ENCODE measurements around the gene EREG. TPM values are rescaled to one million over a fixed set of nuclear protein-coding genes. Genes with fewer than 3 reads are reported as not detected.

The EREG gene
- total RNA-seq, 3 donors from 2014 or later, result 1.5 to 8.8 (median 2.3) TPM

DNA sequence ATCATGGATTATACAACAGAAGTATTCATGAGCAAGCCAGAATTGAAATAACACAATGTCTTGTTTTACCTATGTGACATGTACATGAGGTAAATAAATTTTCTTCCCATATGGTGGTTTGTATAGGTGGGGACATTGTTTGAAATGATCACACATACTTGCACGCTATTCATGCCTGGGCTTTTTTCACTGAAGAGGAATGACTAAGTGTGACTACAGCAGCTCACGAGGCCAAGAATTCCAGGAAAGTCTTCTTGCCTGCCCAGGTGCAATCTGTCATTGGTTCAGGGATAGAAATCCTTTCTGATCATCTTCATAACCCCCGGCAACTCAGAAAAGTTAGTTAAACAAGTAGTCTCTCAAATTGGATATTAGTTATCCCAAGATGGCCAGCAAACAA lies 43.7 kb downstream of the EREG start:
- DNase-seq (no peak), ATAC-seq (no peak)
- TF ChIP-seq, protein P1, sequence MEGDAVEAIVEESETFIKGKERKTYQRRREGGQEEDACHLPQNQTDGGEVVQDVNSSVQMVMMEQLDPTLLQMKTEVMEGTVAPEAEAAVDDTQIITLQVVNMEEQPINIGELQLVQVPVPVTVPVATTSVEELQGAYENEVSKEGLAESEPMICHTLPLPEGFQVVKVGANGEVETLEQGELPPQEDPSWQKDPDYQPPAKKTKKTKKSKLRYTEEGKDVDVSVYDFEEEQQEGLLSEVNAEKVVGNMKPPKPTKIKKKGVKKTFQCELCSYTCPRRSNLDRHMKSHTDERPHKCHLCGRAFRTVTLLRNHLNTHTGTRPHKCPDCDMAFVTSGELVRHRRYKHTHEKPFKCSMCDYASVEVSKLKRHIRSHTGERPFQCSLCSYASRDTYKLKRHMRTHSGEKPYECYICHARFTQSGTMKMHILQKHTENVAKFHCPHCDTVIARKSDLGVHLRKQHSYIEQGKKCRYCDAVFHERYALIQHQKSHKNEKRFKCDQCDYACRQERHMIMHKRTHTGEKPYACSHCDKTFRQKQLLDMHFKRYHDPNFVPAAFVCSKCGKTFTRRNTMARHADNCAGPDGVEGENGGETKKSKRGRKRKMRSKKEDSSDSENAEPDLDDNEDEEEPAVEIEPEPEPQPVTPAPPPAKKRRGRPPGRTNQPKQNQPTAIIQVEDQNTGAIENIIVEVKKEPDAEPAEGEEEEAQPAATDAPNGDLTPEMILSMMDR (IDR thresholded peaks at IDR 0.05), result no peak
- no peaks in the 10 kb centered on the region for H3K4me1 ChIP-seq (ENCODE audit: low read depth)
- no peaks in the 10 kb centered on the region for H3K36me3 ChIP-seq (ENCODE audit: low read depth)
- intact Hi-C loops (cut with DNase I, micrococcal nuclease), result no loop called here
- no peak overlapping the region for H3K4me3 ChIP-seq
- no peaks in the 10 kb centered on the region for H3K9me3 ChIP-seq

DNA sequence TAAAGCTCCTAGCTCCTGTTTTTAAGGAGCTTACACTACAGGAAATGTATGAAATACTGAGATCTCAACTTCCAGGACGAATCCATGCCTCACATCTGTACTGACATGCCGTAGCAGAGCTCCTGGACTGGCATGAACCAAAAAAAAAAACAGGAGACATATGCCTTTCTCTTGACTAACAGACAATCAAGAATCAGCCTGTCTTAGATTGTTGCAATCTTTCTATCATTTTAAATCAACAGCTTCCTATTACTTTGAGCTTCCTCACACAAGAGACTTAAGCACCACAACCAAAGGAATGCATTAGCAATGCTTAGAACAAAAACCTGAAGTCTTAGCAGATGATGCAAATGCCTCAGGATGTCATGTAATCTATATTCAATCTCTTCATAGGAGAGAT lies 45.3 kb downstream of the EREG start:
- intact Hi-C loops (cut with DNase I, micrococcal nuclease), result no loop called here
- H3K36me3 ChIP-seq (ENCODE audit: low read depth), result no peaks in the 10 kb centered on the region
- TF ChIP-seq, protein P1 (IDR thresholded peaks at IDR 0.05), result no peak
- DNase-seq, result no peak
- H3K9me3 ChIP-seq, result no peaks in the 10 kb centered on the region
- ATAC-seq, result no peak
- no peaks in the 10 kb centered on the region for H3K4me1 ChIP-seq (ENCODE audit: low read depth)
- H3K4me3 ChIP-seq, result no peak overlapping the region

DNA sequence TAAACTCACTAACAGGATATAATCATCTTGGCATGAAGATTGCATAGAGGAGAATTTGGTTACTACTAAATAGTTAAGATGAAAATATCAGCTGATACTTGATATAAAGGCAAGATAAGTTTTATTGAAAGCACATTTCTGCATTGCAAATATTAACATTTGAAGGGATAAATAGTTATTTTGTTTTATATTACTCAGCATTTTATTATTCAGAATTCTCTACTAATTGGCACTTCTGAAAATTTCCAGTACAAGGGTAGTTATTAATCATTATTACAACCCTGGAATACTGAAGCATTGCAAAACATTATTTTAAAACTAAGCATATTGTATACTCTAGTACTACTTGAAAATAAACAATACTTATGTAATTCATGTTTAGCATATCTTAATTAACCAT lies 47.3 kb downstream of the EREG start:
- TF ChIP-seq, protein P1 (IDR thresholded peaks at IDR 0.05), result no peak
- DNase-seq (no peak), ATAC-seq (no peak)
- Histone ChIP-seq H3K36me3 (ENCODE audit: low read depth) (no peaks in the 10 kb centered on the region), H3K4me1 (ENCODE audit: low read depth) (no peaks in the 10 kb centered on the region), H3K9me3 (no peaks in the 10 kb centered on the region), H3K4me3 (no peak overlapping the region)
- intact Hi-C loops (cut with DNase I, micrococcal nuclease), result no loop called here

DNA sequence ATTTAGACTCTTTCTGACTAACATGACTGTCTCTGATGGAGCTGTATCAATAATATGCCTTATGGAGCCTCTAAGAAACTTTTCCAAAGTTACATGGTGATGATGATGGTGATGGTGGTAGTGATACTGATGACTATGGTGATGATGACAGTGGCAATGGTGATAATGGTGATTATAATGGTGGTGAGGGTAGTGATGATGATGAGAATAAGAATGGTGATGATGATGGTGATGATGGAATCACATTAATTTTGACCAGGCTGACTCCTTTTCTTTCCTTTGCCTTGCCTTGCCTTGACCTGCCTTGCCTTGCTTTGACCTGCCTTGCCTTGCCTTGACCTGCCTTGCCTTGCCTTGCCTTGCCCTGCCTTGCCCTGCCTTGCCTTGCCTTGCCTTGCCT lies 48.3 kb downstream of the EREG start:
- H3K4me3 ChIP-seq, result no peak overlapping the region
- ATAC-seq (no peak), DNase-seq (no peak)
- H3K9me3 ChIP-seq, result no peaks in the 10 kb centered on the region
- intact Hi-C loops (cut with DNase I, micrococcal nuclease), result no loop called here
- TF ChIP-seq, protein P1 (IDR thresholded peaks at IDR 0.05), result no peak
- no peaks in the 10 kb centered on the region for H3K4me1 ChIP-seq (ENCODE audit: low read depth)
- H3K36me3 ChIP-seq (ENCODE audit: low read depth), result no peaks in the 10 kb centered on the region

DNA sequence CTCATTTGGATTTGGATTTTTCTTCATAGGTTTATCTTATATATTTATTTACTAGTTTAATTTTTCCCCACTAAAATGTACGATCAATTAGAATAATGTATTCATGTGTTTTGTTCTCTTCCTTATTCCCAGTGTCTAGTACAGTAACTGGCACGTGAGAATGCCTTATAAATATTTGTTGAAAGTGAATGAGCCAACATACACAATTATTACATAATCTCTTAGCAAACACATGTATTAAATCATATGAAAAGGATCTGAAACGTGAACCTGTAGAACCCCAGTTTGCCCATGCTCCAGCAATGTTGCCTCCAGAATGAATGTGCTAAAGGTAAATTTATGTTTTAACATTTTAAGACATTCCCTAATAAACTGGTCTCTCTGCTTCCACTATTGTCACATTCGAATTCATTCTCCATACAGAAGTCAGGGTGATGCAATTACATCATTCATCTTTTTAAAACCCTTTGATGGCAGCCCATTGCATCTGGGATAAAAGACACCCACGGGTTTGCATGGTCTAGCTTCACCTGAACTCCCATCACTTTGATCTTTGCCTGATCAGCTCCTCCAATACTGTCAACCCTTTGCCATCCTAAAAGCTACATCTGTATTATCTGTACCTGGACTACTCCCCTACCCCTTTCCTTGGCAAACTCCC lies 49.3 kb downstream of the EREG start:
- no peak for ATAC-seq
- TF ChIP-seq, protein P1 (IDR thresholded peaks at IDR 0.05), result no peak
- no peak for DNase-seq
- no peaks in the 10 kb centered on the region for H3K4me1 ChIP-seq (ENCODE audit: low read depth)
- no peak overlapping the region for H3K4me3 ChIP-seq
- intact Hi-C loops (cut with DNase I, micrococcal nuclease), result no loop called here
- H3K36me3 ChIP-seq (ENCODE audit: low read depth), result no peaks in the 10 kb centered on the region
- no peaks in the 10 kb centered on the region for H3K9me3 ChIP-seq

Data from mucosa of descending colon (tissue), 3 donors.